Medulla oblongata (tissue), 1 donor: ENCODE results near the gene DMAP1.

Source experiments
- DNase-seq: peaks from one replicate; pipeline ENCODE4 v3.0.0-alpha.2; 2015; ENCODE audit errors: extremely low spot score

The DMAP1 gene

GRCh38 chr1:44254392-44254910, 41.2 kb downstream of the DMAP1 start:
- no peak for DNase-seq

GRCh38 chr1:44256762-44257554, 43.7 kb downstream of the DMAP1 start:
- DNase-seq = no peak

DNA sequence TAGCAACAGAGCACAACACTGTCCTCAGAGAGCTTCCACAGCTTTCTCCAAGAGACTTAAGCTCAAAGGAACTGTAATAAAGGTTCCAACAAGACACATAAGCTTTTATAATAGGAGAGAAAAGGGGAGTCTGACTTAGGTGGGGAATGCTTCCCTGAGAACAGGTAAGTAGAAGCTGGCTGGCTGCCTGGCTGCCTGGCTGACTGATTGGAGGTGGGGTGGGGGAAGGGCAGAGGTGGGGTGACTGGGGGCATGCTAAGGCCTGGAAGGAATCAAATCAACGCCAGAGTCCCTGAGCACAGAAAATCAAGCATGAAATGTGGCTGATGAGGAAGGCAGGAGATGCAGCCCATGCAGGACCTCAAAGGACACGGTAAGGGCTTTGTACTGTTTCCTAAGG, 45.8 kb downstream of the DMAP1 start:
- DNase-seq = no peak

DNA sequence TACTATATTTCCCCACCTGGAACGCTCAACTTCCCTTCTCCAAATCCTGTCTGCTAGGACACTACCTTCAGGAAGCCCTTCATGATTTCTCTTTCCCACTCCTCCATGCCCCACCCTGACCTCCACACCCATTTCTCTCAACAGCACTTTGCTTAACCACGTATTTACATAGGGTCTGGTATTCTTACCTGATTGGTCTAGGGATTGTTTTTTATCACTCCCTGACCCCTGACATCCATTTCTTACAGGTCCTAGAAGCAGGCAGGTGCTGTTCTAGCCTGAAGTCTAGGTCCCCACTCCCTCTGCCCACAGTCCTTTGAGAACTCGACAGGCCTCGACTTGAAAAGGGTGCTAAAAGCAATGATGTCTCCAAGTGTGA, 47.5 kb downstream of the DMAP1 start:
- no peak for DNase-seq

DNA sequence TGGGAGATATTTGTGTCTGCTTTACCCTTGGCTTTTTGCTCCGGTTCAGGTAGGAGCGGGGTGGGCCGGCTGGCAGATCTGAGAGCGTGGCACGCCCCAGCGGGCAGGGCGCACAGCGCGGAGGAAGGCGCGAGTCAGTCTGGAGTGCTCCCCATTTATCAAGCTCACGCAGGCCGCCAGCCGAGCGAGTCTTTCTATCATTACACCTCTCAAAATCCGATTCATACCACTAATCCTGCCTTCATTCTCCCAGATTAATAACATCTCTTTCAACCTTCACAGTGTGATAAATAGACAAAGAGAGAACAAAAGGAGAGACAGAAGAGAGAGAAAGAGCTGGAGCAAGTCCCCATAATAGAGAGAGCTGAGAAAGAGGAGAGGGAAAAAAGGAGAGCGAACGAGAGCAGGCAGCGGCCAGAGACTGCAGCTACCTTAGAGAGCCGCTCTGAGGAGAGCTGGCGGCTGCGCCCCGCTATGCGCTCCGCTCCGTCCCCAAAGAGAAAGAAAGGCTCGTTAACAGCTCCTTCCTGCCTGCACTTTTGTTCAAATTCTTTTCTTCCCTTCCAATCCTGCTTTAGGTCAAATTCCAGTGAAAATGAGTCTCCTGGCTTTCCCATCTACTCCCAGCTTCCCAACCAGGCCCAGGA, 48.0 kb downstream of the DMAP1 start:
- no peak for DNase-seq

DNA sequence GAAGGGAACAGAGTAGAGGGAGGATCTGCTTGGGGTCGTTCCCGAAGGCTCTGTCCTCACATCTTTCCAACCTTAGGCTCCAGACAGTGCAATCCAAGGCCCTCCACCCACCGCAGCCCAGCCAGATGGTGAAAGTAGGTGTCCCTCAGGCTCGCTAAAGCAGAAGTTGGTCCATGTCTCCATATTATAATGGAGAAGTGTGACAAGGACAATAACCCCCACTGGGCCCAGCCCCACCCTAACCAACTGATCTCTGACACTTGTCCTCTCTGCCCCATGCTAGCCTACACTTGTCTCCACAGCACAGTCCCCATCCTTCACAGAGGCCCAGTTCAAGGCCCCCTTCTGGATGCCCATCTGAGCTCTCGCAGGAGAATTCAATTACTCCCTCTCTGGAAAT, 48.7 kb downstream of the DMAP1 start:
- no peak for DNase-seq

DNA sequence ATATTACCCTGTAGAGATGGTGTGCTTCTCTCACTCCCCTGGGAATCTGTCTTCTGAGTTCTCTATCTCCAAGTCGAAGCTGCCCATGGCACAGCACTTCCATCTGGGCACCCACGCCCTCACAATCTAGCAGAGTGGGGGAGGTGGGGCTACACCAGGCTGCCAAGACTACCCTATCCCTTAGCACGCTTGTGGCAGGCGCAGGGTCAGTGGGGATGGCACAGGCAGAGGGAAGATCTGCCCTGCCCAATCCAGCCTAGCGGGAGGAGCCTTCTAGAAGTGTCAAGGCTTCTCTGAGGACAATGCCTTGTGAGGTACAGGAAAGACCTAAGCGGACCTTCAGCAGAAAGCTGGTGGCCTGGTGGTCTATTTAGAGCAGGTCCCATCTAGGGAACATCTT, 49.1 kb downstream of the DMAP1 start:
- no peak for DNase-seq

GRCh38 chr1:44262816-44263567, 49.7 kb downstream of the DMAP1 start:
- DNase-seq = no peak

GRCh38 chr1:44263568-44264450, 50.5 kb downstream of the DMAP1 start:
- DNase-seq = no peak

GRCh38 chr1:44264451-44264771, 51.1 kb downstream of the DMAP1 start:
- no peak for DNase-seq

- no peak for DNase-seq
Measured at GRCh38 chr1:44265656-44266358, 52.5 kb downstream of the DMAP1 start.

- peak; percentile 4 for DNase-seq
Measured at GRCh38 chr1:44266400-44267344, 53.4 kb downstream of the DMAP1 start.

DNA sequence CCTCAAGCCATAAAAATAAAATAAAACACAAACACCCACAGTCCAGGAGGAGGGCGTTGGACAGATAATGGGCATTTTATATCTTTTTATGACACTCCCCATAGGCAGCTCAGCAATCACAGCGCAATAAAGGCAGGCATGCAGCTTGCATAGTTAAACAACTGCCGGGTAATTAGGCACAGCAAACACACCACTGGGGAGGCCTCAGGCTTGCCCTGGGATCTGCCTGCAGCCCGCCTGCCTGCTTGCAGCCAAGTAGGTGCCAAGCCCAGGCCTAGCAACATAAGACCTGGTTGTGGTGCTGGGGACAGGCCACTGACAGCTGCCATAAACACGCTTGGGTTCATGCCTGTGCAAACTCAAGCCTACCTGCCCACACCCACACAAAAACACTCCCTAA, 54.2 kb downstream of the DMAP1 start:
- DNase-seq = no peak

- DNase-seq = no peak
Measured at GRCh38 chr1:44268054-44268453, 54.8 kb downstream of the DMAP1 start.
